Epithelial cell of esophagus (primary cell): Measurements from ENCODE around the gene DDX42.
"Not testable (repeated sequence)": the region's sequence is repeated elsewhere in the genome, so short reads cannot be mapped to it uniquely, and the experiment has no call there.

Experiments
- DNase-seq: peaks from one replicate; pipeline ENCODE4 v3.0.0; 2010; ENCODE audit warnings: low read depth
- H3K4me3 ChIP-seq: 2 replicates; pipeline ENCODE4 v1.5.1; 2011; ENCODE audit warnings: mild to moderate bottlenecking, low read length, control low read depth
- CTCF ChIP-seq: IDR thresholded peaks from 2 replicates; pipeline ENCODE4 v1.5.1; 2011; ENCODE audit warnings: low read depth, mild to moderate bottlenecking, low read length, control low read depth, inconsistent platforms; ENCODE audit not compliant: insufficient read depth; ENCODE audit errors: missing control alignments

DDX42 gene

GRCh38 chr17:63790057-63790456, 16.1 kb downstream of the DDX42 start:
- no peak for DNase-seq
- no peak for TF ChIP-seq CTCF

GRCh38 chr17:63792055-63792729, 18.2 kb downstream of the DDX42 start:
- peak; percentile 78 for DNase-seq
- TF ChIP-seq CTCF = peak; percentile 15
- no peak overlapping the region for H3K4me3 ChIP-seq

More at GRCh38 chr17:63790057-63790456, 16.1 kb downstream of the DDX42 start:
- H3K4me3 ChIP-seq = no peak overlapping the region

- not testable (repeated sequence) for DNase-seq, H3K4me3 ChIP-seq
Observed at GRCh38 chr17:63796375-63796774, 22.4 kb downstream of the DDX42 start.

- no peak for TF ChIP-seq CTCF
- no peak for DNase-seq
- H3K4me3 ChIP-seq = no peak overlapping the region
Observed at GRCh38 chr17:63798572-63799106, 24.7 kb downstream of the DDX42 start.

- no peak for TF ChIP-seq CTCF
- no peak overlapping the region for H3K4me3 ChIP-seq
- DNase-seq = no peak
Observed at GRCh38 chr17:63800783-63801182, 26.8 kb downstream of the DDX42 start.

- no peak overlapping the region for H3K4me3 ChIP-seq
- no peak for TF ChIP-seq CTCF
Observed at GRCh38 chr17:63804328-63804727, 30.4 kb downstream of the DDX42 start.

DNA sequence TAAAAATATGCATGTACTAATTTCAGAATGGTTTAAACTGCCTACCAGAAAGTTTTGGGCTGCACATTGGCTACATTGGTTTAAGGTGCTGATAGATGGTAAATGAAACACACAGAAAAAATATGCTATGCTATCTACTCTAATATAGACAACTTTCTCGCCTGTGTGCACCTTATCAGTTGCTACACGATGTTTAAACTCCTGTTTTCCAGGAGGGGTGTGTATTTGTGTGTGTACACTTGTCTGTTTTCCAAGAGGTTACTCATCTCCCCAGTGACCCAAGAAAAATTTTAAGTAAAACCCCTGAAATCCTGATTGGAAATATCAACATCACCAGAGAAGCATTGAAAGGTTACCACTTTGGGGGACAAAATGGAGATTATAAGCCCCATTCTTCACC, 31.6 kb downstream of the DDX42 start:
- H3K4me3 ChIP-seq = no peak overlapping the region
- no peak for DNase-seq
- no peak for TF ChIP-seq CTCF

More at GRCh38 chr17:63804328-63804727, 30.4 kb downstream of the DDX42 start:
- no peak for DNase-seq
